GM12892 (cell line): ENCODE data around the gene GNAQ.

ENCODE experiments used
- POLR2A ChIP-seq: IDR thresholded peaks from 2 replicates; pipeline ENCODE4 v1.6.1; 2011; ENCODE audit warnings: low read depth, low read length, control low read depth
- POLR2AphosphoS5 ChIP-seq: IDR thresholded peaks from 2 replicates; pipeline ENCODE4 v1.6.1; 2011; ENCODE audit warnings: low read depth, low read length, control low read depth
- TAF1 ChIP-seq: IDR thresholded peaks from 2 replicates; pipeline ENCODE4 v1.6.1; 2011; ENCODE audit warnings: low read depth, mild to moderate bottlenecking, control low read depth, low read length, borderline replicate concordance

DNA sequence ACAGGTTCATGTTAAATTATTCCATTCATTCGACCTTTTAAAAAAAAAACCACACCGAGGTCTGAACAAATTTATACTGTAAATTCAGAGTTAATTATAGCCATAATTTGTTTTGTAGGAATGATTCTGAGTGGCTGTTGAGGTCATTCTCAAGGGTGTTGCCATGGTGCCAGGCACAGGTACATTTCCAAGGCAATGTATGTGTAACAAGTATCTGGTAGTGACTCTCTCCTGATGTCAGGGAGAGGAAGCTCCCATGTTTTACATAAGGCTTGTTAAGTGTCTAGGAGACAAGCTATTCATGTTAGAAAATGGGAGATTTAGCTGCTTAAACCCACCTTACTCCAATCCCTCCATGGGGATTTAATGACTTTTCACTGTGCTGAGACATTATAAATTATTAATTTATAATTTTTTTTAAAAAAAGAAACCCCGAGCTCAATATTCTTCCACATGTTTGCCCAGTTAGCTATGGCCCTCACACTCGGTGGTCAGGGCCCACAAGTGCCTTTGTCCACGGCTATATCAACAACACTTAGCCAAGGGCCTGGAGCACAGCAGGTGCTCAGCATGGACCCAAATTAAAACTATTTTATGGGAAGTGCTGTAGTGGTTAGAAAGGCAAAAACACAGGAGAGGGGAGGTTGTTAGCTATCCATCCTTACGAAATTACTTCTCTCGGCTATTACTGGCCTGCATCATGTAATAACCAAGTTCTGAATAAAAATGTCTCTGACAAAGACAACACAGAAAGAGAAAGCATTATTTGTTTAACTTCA, 228.9 kb downstream of the GNAQ start:
- no peak for TF ChIP-seq POLR2AphosphoS5
- TF ChIP-seq POLR2A = no peak
- no peak for TF ChIP-seq TAF1
